HG02938 (cell line): Measurements from ENCODE around the gene SLC39A11.

ENCODE experiments used
- ATAC-seq: cut with Tn5 transposase; IDR thresholded peaks from one replicate; pipeline ENCODE4 v1.9.1; 2021; ENCODE audit warnings: mild to moderate bottlenecking, moderate library complexity; ENCODE audit not compliant: unreplicated experiment

SLC39A11 gene

DNA sequence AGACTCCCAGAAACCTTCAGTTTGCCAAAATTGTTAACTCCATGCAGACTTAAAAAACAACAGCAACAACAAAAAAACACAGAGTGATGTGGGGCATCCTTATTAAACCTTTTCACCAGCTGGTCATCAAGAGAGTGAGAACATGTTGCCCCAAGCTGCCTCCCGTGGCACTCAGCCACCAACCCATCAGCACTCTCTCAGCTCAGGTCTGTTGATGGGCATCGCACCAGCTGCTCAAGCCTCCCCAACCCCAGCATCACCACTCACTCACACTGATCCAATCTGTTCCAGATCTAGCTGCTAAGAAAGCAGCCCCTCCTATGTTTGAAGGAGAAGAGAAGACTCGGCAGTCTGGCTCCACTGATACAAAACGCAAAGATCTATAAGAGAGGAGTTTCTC, 46.8 kb downstream of the SLC39A11 start:
- ATAC-seq: no peak

- ATAC-seq: no peak
Measured at GRCh38 chr17:73043686-73044581, 48.6 kb downstream of the SLC39A11 start.

- no peak for ATAC-seq
Measured at GRCh38 chr17:73042809-73043685, 49.4 kb downstream of the SLC39A11 start.

- ATAC-seq: no peak
Measured at GRCh38 chr17:73042225-73042624, 50.3 kb downstream of the SLC39A11 start.

DNA sequence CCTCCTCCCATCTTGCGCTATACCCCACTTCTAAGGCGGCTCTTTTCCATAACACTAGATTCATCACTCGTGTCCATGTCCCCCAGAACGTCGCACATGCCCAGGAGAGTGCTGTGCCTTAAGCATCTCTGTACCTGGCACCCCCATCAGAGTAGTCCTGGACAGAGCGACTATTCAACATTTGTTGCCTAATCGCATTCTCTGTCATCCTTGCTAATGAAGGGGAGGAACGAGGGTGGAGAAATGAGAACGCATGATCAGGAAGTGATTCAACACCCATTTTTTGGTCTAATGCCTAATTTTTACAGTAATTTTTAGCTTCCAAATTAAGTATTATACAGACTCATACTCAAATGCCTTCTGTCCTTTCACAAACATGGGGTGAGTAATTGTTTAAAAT, 53.2 kb downstream of the SLC39A11 start:
- ATAC-seq: no peak

DNA sequence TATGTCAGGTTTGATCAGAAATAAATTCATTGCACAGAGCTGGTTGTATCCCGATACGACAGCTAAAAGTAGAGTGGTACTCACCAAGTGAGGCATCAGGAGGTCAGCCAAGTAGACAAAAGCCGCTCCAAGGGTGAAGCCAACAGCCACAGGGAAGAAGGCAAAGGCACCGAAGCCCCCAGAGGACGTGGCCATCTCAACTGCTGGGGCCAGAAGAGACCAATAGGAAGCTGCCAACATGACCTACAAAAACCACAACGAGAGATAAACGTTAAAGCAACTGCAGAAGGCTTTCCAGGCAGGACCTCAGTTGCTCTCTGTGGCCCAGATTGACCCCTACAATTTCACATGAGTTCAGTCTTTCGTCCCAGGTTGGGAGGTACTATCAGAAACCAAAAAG, 61.0 kb downstream of the SLC39A11 start:
- ATAC-seq: no peak

- ATAC-seq: no peak
Measured at GRCh38 chr17:73030995-73031394, 61.5 kb downstream of the SLC39A11 start.

GRCh38 chr17:73030501-73030921, 62.0 kb downstream of the SLC39A11 start:
- ATAC-seq: no peak

DNA sequence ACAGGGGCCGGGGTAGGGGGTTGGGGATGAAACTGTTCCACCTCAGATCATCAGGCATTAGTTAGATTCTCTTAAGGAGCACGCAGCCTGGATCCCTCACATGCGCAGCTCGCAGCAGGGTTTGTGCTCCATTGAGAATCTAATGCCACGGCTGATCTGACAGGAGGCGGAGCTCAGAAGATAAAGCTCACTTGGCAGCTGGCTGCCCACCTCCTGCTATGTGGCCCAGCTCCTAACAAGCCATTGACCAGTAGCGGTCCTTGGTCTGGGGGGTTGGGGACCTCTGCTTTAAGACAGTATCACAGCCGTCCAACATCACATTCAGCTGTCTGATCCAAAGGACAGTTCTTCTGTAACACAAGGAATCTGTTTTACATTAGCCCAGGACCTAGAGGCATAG, 62.5 kb downstream of the SLC39A11 start:
- no peak for ATAC-seq

- no peak for ATAC-seq
Measured at GRCh38 chr17:73029021-73029420, 63.5 kb downstream of the SLC39A11 start.

DNA sequence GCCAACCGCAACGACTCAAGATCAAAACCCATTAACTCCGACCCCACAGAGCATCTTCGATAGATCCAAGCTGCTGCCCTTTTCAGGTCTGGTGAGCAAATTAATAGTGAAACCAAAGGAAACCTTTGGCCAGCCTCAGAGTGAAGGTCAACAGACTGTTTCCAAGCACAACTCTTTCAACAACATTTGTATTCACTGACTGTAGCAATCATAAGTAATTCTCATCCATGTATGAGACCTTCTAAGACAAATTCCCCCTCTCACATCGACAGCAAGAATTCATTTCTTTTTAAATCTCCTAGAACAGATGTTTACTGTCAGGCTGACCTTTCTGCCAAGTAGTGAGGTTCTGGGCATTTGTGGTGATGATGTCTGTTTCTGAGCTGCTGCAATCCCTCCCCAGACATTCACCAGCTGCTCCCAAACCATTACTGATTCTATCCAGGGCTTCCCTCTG, 64.2 kb downstream of the SLC39A11 start:
- ATAC-seq: no peak

DNA sequence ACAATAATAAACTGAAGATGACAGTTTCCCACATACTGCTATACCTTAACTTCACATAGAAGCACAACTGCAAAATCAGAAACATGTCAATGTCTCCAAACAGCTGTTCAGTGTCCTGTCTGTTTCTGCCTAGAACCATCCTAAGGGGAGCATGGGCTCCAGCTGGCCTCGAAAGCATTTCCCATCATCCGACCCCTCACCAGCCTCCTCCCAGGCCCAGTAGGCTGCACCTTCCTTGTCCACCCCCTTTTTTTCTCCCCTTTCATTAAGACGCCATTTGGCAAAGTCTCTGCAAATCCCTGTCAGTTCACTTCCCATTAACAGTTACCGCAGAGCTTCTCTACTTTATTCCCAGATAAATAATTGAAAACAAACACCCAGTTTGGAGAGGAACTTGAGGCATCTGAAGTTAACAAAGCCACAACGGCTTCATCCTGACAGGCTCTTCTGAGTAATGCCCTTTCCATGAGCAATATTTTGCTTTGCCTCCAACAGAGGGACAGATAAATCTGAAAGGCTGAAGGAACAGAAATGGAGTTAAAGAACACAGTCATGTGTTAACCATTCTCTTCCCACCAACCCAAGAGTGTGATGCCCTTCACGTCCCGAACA, 65.3 kb downstream of the SLC39A11 start:
- ATAC-seq: no peak

DNA sequence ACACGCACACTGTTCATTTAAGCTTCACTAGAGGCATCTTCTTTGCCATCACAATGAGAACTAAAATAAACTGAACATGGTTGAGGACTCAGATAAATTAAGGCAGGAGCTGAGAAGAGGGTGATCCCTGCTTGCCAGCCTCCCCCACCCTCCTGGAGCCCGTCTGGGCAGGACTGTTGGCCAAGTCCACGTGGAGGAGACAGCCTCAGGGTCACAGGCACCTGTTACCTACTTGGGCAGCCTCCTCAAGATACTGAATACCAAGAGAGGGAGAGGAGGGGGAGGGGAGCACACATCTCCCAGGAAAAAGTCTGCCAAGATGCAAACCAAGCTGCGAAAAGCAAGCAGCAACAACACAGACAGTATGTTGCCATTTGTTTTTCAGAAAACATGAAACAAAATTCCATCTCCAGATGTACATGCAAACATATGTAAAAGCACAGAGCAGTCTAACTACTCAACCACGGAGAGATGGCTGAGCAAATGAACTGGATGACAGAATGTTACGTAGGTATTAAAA, 67.4 kb downstream of the SLC39A11 start:
- ATAC-seq: no peak

- no peak for ATAC-seq
Measured at GRCh38 chr17:73023759-73024158, 68.7 kb downstream of the SLC39A11 start.

DNA sequence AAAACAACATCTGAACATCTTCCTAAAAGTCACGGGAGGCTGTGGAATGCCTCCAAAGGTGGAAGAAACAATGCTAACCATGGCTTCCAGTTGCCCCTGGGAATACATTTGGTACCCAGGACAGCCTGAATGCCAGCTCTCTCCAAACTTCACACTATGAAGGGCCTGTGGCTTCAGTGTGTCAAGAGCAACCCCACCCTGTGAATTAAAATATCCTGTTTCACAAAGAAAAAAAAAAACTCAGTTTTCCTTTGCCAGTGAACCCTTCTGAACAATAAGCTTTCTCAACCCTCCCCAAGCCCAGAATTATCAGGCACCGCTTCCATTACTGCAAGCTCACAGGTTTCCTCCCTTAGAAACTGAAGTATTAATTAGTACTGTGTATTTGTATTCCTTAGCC, 69.8 kb downstream of the SLC39A11 start:
- no peak for ATAC-seq

DNA sequence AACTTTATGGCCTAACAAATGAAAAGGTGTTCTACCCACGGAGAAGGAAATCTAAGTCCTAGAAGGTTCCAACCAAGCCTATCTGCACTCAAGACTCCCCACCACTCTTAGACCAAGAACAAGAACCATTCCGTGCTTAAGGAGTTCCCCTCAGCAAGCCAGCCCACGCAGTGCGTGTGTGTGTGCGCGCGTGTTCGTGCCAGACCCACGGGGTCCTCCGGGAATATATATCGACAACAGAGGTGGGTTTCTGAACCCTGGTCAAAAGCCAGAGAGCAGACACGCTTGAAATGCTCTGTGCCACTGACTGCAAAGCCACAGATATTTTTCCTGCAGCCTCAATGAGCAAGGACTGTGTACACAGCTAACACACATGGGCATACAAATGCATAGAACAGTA, 70.7 kb downstream of the SLC39A11 start:
- no peak for ATAC-seq

- no peak for ATAC-seq
Measured at GRCh38 chr17:73020110-73020509, 72.4 kb downstream of the SLC39A11 start.

DNA sequence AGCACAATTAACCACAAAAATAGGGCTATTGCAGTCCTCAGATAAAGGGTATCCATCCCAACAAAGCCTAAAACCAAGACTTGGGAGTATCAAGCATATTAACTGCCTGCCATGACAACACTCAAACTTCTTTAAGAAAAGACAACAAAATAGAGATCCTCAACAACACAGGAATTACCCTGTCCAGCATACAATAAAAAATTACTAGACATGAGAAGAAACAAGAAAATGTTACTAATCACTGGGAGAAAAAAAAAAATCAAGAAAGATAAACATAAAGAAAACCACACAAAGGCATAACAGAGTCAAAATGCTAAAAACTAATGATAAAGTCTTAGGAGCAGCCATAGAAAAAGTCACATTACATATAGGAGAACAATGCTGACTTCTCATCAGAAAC, 73.9 kb downstream of the SLC39A11 start:
- ATAC-seq: no peak

DNA sequence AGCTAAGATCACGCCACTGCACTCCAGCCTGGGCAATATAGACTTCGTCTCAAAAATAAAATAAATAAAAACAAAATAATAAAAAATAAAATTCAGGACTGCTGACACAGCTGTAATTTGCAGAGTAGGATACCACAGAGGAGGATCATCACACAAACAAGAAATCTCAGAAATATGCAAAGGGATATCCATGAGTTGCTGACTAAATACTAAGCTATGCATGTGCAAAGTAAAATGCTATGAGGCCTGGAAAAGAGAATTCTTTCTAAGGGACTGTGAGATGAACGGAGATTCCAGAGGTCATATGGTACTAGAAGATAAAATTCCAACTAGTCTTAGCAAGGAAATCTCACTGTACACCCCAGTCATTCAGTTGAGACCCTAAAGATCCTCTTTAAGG, 74.8 kb downstream of the SLC39A11 start:
- ATAC-seq: no peak

DNA sequence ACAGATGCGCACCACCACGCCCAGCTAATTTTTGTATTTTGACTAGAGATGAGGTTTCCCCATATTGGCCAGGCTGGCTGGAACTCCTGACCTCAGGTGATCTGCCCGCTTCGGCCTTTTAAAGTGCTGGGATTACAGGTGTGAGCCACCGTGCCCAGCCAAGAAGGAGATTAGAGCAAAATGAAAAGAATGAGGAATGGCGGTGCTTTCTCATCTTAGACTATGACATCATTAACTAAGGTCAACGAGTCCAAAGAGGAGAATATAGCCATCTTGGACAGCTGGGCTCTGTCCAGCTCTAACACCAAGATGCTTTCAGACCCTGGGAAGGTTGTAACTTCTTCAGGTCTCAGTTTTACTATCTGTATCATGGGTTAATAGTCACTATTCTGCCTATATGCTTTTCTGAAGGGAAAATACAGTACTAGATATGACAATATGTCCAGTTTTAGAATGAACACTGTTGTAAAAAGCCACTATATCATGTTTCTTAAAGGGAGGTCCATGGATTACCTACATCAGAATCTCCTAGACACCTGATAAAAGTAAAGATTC, 76.7 kb downstream of the SLC39A11 start:
- no peak for ATAC-seq
